Small intestine (tissue), 7 donors: Measurements from ENCODE around the gene MDC1. TPM values are rescaled to one million over a fixed set of nuclear protein-coding genes. Genes with fewer than 3 reads are reported as not detected.
A peak's percentile ranks its signal among the peaks of the same experiment; 100 is the strongest.
"Not testable (repeated sequence)": the region's sequence is repeated elsewhere in the genome, so short reads cannot be mapped to it uniquely, and the experiment has no call there.

Experiments
- DNase-seq, 2 donors: peaks; one replicate each; pipeline versions ENCODE4 v3.0.0 to v3.0.0-alpha.2; 2013
- FAIRE-seq: peaks from 2 replicates; lab custom pipeline; 2012; peaks lifted over from hg19 to GRCh38; lab: Jason Lieb, UNC
- H3K27ac ChIP-seq, 3 donors: one replicate each; pipeline ENCODE4 v1.5.1; 2013; ENCODE audit warnings: low read length in 2 of 3, mild to moderate bottlenecking in 2 of 3, control low read depth in 1 of 3, inconsistent platforms in 1 of 3, low read depth in 1 of 3, moderate library complexity in 1 of 3
- H3K27me3 ChIP-seq, 3 donors: one replicate each; pipeline ENCODE4 v1.6.1; 2013; ENCODE audit warnings: low read length in 3 of 3, inconsistent platforms in 1 of 3; ENCODE audit not compliant: control insufficient read depth in 3 of 3, insufficient read depth in 3 of 3
- H3K36me3 ChIP-seq, 3 donors: one replicate each; pipeline ENCODE4 v1.6.1; 2013; ENCODE audit warnings: low read length in 3 of 3, inconsistent platforms in 1 of 3, low read depth in 1 of 3, mild to moderate bottlenecking in 1 of 3, moderate library complexity in 1 of 3; ENCODE audit not compliant: control insufficient read depth in 3 of 3, insufficient read depth in 2 of 3
- H3K4me1 ChIP-seq, 3 donors: one replicate each; pipeline ENCODE4 v1.6.1; 2013; ENCODE audit warnings: low read length in 2 of 3, inconsistent platforms in 1 of 3, low read depth in 1 of 3, mild to moderate bottlenecking in 1 of 3, moderate library complexity in 1 of 3; ENCODE audit not compliant: control insufficient read depth in 3 of 3, insufficient read depth in 2 of 3
- H3K4me3 ChIP-seq, 3 donors: one replicate each; pipeline ENCODE4 v1.5.1; 2013; ENCODE audit warnings: low read length in 3 of 3, control low read depth in 1 of 3, inconsistent platforms in 1 of 3, low read depth in 1 of 3, mild to moderate bottlenecking in 1 of 3, moderate library complexity in 1 of 3
- H3K9me3 ChIP-seq, 2 donors: one replicate each; pipeline ENCODE4 v1.6.1; 2013; ENCODE audit warnings: low read depth in 1 of 2, low read length in 1 of 2; ENCODE audit not compliant: control insufficient read depth in 2 of 2, insufficient read depth in 1 of 2
- WGBS, 3 donors: extraction: QIAGEN DNeasy Blood & Tissue Kit; methylation state at CpG; one replicate each; pipeline ENCODE4 v1.1.7; 2013; 5-methylcytosine and 5-hydroxymethylcytosine counted together
- polyA plus RNA-seq, 4 donors: library from polyadenylated mRNA; stranded (reverse) in 3 of 4; unstranded in 1 of 4; fragments of 200-250 nt in 3 of 4; fragments of 120-200 nt in 1 of 4; gene quantifications; one replicate each; pipeline versions ENCODE4 v1.2.1 to v1.2.3, GENCODE V29; 2013
- donor health status: healthy with polysubstance abuse.
- donor health status: control.
- donor health status: control.
- donor health status: Bipolar disorder and iron deficiency.
- donor health status: healthy.

MDC1 gene
- polyA plus RNA-seq, 4 donors = 1.8 to 20.7 (median 7.6) TPM

GRCh38 chr6:30723159-30723842, 6.2 kb upstream of the MDC1 start:
- not testable (repeated sequence) for H3K27me3 ChIP-seq, H3K4me1 ChIP-seq, H3K9me3 ChIP-seq, H3K27ac ChIP-seq, H3K4me3 ChIP-seq, FAIRE-seq, DNase-seq
- 50 to 61% (median 51%) methylated on average over 16 of the region's 16 CpGs for WGBS, 3 donors
- peaks cover 4 to 58% (median 16%) of the 10 kb centered on the region in 3 donors for H3K36me3 ChIP-seq

- peak overlapping the region in 2 of 3 donors; percentile 73 to 78 for H3K4me3 ChIP-seq
- FAIRE-seq = no peak
Observed at GRCh38 chr6:30722280-30723112, 5.4 kb upstream of the MDC1 start.

GRCh38 chr6:30722025-30722279, 4.9 kb upstream of the MDC1 start:
- peak overlapping the region; percentile 74 to 94 (median 91) for H3K27ac ChIP-seq
- not testable (repeated sequence) for FAIRE-seq

More at GRCh38 chr6:30722280-30723112, 5.4 kb upstream of the MDC1 start:
- no peaks in the 10 kb centered on the region for H3K27me3 ChIP-seq
- 6 to 8% (median 8%) methylated on average over 27 of the region's 27 CpGs for WGBS, 3 donors
- peaks cover 0 to 50% (median 16%) of the 10 kb centered on the region in 3 donors for H3K36me3 ChIP-seq
- DNase-seq = peak; percentile 83 to 91
- peaks cover 0 to 6% (median 0%) of the 10 kb centered on the region in 3 donors for H3K4me1 ChIP-seq
- no peaks in the 10 kb centered on the region for H3K9me3 ChIP-seq
- peak overlapping the region; percentile 74 to 94 (median 91) for H3K27ac ChIP-seq

GRCh38 chr6:30721198-30722024, 4.3 kb upstream of the MDC1 start:
- H3K36me3 ChIP-seq = peaks cover 0 to 42% (median 16%) of the 10 kb centered on the region in 3 donors
- peak overlapping the region; percentile 88 to 97 (median 92) for H3K27ac ChIP-seq
- peak; percentile 87 to 97 for DNase-seq
- H3K27me3 ChIP-seq = no peaks in the 10 kb centered on the region
- FAIRE-seq = no peak
- H3K9me3 ChIP-seq = no peaks in the 10 kb centered on the region
- peaks cover 0 to 7% (median 0%) of the 10 kb centered on the region in 3 donors for H3K4me1 ChIP-seq
- H3K4me3 ChIP-seq = peak overlapping the region; percentile 80 to 96 (median 92)
- 1 to 2% (median 1%) methylated on average over 51 to 71 of the region's 71 CpGs for WGBS, 3 donors

More at GRCh38 chr6:30722025-30722279, 4.9 kb upstream of the MDC1 start:
- H3K4me3 ChIP-seq = peak overlapping the region; percentile 39 to 78 (median 73)
- H3K9me3 ChIP-seq, H3K27me3 ChIP-seq, H3K4me1 ChIP-seq, DNase-seq: not testable (repeated sequence)
- H3K36me3 ChIP-seq = peaks cover 0 to 45% (median 16%) of the 10 kb centered on the region in 3 donors
- 5 to 7% (median 6%) methylated on average over 10 of the region's 10 CpGs for WGBS, 3 donors

- Histone ChIP-seq H3K36me3 (peaks cover 0 to 35% (median 12%) of the 10 kb centered on the region in 3 donors), H3K9me3 (no peaks in the 10 kb centered on the region), H3K27ac (peak overlapping the region; percentile 88 to 97 (median 92)), H3K27me3 (no peaks in the 10 kb centered on the region), H3K4me3 (peak overlapping the region; percentile 80 to 96 (median 92)), H3K4me1 (peaks cover 0 to 8% (median 0%) of the 10 kb centered on the region in 3 donors)
- FAIRE-seq (no peak), DNase-seq (peak; percentile 66 to 76)
- 0 to 1% (median 0%) methylated on average over 27 to 29 of the region's 29 CpGs for WGBS, 3 donors
Observed at GRCh38 chr6:30720738-30721197, 3.7 kb upstream of the MDC1 start.

GRCh38 chr6:30719791-30720737, 3.0 kb upstream of the MDC1 start, which contains the start of gene TUBB:
TUBB (plus strand) TSS chr6:30720352; CDS start chr6:30720507, 155 bp downstream.
- Histone ChIP-seq H3K4me1 (peaks cover 0 to 8% (median 0%) of the 10 kb centered on the region in 3 donors), H3K36me3 (peaks cover 0 to 30% (median 10%) of the 10 kb centered on the region in 3 donors), H3K27me3 (no peaks in the 10 kb centered on the region), H3K9me3 (no peaks in the 10 kb centered on the region), H3K27ac (peak within 1 kb of the TSS; percentile 88 to 97 (median 92)), H3K4me3 (peak within 1 kb of the TSS; percentile 80 to 96 (median 92))
- no peak for FAIRE-seq
- peak; percentile 98 to 99 for DNase-seq
- 0 to 1% (median 1%) methylated on average over 38 of the region's 38 CpGs for WGBS, 3 donors

- DNase-seq (no peak), FAIRE-seq (no peak)
- H3K4me3 ChIP-seq = peak overlapping the region in 2 of 3 donors; percentile 49 to 92
- peaks cover 0 to 26% (median 4%) of the 10 kb centered on the region in 3 donors for H3K36me3 ChIP-seq
- 15 to 20% (median 15%) methylated on average over 8 of the region's 8 CpGs for WGBS, 3 donors
- H3K4me1 ChIP-seq = peaks cover 0 to 8% (median 0%) of the 10 kb centered on the region in 3 donors
- no peaks in the 10 kb centered on the region for H3K27me3 ChIP-seq
- no peaks in the 10 kb centered on the region for H3K9me3 ChIP-seq
- H3K27ac ChIP-seq = peak overlapping the region; percentile 62 to 92 (median 89)
Observed at GRCh38 chr6:30719356-30719755, 2.3 kb upstream of the MDC1 start.
